HTR-8/SVneo (cell line): ENCODE results near the gene S1PR5.
"Not testable (repeated sequence)": the region's sequence is repeated elsewhere in the genome, so short reads cannot be mapped to it uniquely, and the experiment has no call there.

Source experiments
- DNase-seq: peaks from one replicate; pipeline ENCODE4 v3.0.0; 2011; ENCODE audit warnings: low spot score, mixed read lengths; ENCODE audit not compliant: insufficient read length
- FAIRE-seq: peaks from 2 replicates; lab custom pipeline; 2011; peaks lifted over from hg19 to GRCh38; lab: Jason Lieb, UNC

S1PR5 gene, protein sequence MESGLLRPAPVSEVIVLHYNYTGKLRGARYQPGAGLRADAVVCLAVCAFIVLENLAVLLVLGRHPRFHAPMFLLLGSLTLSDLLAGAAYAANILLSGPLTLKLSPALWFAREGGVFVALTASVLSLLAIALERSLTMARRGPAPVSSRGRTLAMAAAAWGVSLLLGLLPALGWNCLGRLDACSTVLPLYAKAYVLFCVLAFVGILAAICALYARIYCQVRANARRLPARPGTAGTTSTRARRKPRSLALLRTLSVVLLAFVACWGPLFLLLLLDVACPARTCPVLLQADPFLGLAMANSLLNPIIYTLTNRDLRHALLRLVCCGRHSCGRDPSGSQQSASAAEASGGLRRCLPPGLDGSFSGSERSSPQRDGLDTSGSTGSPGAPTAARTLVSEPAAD

DNA sequence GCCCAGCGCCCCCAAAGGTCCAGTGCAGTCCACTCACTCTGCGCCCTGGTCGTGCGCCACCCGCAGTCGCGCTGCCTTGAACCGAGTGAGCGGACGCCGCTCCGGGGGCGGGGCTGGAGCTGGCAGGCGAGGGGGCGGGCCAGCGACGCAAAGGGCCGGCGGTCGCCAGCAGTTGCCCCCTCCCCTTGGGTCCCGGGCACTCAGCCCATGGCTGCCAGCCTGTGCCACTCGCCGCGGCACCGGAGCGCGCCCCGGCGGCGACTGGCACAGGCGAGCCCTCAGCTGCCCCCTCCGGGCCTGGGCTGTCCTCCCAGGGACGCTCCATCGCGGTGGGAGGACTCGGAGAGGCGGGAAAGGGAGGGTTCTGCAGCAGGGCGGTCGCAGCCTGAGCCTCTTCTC is at the start of gene S1PR5:
Gene S1PR5, minus strand, starts transcription at position 87 of the 399 bp plus-strand sequence. CDS start 2,436 bp downstream, outside the sequence.
- DNase-seq (peak; percentile 55), FAIRE-seq (peak; percentile 92)

DNA sequence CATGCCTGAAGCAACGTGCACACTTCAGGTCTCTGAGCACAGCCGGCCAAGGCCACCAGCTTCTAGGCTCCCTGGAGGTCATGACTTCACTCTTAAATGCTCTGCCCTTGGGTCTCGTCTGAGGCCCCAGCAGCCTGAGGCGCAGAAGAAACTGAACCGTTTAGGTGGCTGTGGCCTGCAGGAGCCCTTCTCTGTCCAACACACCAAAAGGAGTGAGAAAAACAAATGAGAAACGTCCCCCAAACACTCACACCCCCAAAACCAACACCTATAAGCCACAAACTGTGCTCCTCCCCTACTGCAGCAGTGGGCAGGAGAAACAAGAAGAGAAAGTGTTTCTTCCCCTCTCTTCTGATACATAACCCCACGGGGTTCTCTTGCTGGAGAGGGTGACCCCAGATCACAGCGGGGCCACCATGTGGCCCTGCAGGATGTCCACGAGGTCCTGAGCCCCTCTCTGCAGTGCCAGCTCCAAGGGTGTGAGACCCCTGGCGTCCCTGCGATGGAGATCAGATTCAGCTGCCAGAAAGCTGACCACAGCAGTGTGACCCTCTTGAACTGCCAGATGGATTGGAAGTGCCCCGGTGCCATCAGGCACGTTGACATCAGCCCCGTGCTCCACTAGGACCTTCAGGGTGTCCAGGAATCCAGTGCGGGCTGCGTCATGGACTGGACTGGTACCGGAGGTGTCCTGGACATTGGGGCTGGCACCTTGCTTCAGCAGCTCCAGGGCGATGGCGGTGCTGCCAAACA is 49.6 kb upstream of the S1PR5 start:
- no peak for DNase-seq
- no peak for FAIRE-seq

DNA sequence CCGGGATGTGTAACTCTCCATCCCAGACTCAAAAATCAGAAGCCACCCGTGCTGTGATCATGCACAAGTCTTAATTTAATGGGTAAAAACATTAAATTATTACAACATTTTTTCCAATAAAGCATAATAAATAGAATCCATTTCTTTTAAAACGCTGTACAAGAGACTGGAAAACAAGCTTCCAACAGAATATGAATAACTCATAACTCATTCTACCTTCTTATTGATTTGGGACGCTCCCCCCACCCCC is 49.1 kb upstream of the S1PR5 start:
- DNase-seq (no peak), FAIRE-seq (no peak)

GRCh38 chr19:10565567-10566407 is 48.5 kb upstream of the S1PR5 start, which contains the start of gene KRI1:
Gene KRI1, minus strand, starts transcription at chr19:10566010. Its CDS starts 11 bp downstream, at chr19:10565999.
- DNase-seq = peak; percentile 96
- peak; percentile 83 for FAIRE-seq

- DNase-seq = peak; percentile 68
- FAIRE-seq = no peak
Measured at GRCh38 chr19:10565028-10565566, 47.9 kb upstream of the S1PR5 start.

- DNase-seq = no peak
- FAIRE-seq = no peak
Measured at GRCh38 chr19:10562609-10563008, 45.4 kb upstream of the S1PR5 start.

GRCh38 chr19:10560154-10560553 is 42.9 kb upstream of the S1PR5 start:
- DNase-seq (no peak), FAIRE-seq (no peak)

DNA sequence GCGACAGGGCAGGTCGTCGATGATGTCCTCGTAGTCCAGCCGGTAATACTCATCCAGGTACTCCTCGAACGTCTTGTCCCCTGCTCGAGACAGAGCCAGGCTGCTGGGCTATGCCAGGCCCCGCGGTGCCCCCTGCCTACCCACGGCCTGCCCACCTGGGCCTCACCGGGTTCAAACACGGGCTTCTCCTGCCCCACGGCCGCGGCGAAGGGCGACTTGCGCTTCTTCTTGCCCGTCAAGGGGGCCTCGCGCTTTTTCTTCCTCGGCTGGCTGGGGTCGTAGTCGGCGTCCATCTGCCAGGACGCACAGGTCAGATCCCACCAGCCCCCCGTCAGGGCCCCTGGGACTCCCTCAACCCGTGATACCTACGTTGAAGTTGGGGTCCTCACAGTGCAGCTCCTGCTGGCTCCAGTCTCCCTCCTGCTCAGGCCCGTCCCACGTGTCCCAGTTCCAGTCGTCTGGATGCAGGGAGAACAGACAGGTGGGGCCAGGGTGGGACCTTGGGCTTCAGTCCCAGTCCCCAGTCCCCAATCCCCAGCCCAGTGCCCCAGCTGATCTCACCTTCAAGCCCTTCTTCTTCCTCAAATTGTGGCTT is 40.5 kb upstream of the S1PR5 start:
- DNase-seq = no peak
- FAIRE-seq = no peak

DNA sequence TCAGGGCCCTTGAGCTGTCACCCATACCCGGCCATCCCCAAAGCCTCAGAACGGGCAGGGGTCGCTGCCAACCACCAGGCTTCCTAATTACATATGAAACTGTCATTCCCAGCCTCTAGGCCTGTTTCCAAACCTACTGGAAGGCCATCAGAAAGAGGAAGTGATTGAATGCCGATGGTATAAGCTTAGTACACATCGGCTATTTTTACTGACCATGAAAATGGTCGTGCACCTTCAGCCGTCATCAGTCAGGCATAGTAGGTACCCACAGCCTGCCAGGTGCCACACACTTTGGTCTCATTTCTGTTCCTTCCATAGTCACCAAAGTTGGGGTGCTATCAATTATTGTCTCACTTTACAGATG is 38.3 kb upstream of the S1PR5 start:
- FAIRE-seq = no peak
- DNase-seq = no peak

DNA sequence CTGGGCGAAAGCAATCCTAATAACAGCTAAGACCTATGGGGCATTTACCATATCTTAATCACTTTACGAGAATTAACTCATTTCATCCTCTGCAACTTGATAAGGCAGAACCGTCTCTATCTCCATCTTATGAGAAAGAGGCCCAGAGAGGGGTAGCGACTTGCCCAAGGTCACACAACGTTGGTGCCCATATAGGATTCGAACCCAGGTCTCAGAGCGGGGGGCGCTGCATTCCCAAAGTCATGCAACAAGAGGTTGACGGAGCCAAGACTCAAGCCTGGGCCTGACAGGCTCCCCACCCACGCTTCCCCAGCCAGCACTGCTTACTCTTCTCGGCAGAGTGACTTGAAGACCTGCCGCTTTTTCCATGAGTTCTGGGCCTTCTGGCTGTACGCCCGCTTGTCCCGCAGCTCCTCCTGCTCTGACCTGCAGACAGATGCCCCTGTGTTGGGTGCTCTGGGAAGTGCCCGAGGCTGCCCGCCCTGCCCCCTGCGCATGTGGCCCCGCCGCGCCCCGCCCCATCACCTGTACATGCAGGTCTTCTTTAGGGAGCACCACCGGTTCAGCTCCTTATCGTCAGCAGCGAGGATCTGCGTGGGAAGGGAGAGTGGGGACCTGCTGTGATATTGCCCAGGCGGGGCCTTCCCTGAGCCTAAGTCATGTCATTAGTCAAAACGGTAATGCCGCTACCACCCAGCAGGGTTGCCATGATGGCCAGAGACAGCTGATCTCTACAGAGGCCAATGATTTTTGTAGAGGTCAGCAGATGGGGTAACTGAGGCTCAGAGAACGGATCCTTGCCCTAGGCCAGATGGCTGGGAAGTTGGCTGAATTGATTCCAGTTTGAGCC is 37.7 kb upstream of the S1PR5 start:
- no peak for FAIRE-seq

DNA sequence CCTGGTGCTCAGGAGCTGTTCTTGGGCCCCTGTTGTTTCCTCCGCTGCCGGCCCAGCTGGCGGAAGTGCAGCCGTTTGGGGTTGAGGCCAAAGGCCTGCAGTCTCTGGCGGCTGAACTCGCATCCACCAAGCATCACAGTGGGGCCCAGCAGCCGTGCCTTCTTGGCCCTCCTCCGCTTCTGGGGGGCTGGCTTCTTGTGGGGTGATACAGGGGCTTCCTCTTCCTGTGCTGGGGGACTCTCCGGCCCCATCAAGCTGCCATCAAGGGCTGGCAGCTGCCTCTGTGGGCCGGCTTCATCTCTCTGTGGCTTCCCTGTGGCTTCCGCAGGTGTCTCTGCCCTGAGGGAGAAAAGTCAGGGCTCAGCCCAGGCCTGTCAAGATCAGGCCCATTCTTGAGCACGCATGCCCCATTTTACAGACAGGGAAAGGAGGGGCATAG is 36.7 kb upstream of the S1PR5 start:
- FAIRE-seq = no peak

More for the DNA sequence above, 37.7 kb upstream of the S1PR5 start:
- DNase-seq = no peak

DNA sequence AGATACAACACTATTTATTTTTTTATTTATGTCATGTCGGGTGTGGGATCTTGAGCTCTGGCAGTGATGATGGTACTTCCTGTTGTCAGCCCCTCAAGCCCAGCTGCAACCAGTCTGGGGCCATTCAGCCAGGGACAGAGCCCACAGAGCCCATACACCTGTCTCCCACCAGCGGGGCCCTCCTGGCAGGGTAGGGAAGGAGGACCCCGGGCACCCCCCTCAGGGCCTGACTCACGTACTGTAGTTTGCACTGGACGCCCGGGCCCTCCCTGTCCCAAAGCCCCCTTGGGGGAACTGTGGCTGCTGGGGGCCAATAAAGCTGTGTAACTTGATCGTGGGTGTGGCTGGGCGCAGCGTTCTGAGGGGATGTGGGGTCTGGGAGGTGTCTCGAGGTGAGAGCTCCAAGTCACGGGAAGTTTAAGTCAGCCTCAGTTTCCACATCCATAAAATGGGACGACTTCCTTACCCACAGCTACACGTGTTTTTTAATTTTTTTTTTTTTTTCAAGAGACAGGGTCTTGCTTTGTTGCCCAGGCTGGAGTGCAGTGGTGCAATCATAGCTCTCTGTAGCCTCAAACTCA is 35.9 kb upstream of the S1PR5 start:
- FAIRE-seq = no peak

More for the DNA sequence above, 36.7 kb upstream of the S1PR5 start:
- no peak for DNase-seq

DNA sequence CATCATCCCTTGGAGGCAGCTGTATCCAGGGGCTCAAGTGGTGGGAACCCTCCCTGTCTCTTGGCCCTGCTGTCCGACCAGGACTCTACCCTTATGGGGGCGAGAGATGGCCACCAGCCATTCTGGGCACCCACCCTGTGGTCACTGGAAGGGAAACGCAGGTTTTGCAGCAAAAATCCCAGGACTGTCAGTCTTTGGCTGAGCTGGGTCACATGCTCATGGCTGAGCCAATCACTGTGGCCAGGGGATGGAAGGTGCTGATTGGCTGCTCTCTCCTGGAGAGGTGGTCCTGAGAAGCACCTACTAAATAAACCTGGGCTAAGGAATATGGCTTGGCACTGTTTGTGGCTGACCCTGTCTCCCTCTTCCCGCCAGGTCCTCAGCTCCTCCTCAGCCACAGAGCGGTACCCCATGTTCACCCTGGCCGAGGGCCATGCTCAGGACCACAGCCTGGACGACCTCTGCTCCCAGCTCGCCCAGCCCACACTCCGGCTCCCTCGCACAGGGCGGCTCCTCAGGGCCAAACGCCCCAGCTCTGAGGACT is 35.3 kb upstream of the S1PR5 start:
- FAIRE-seq (peak; percentile 20), DNase-seq (peak; percentile 53)

More for the DNA sequence above, 35.9 kb upstream of the S1PR5 start:
- no peak for DNase-seq

GRCh38 chr19:10551698-10552301 is 34.6 kb upstream of the S1PR5 start:
- FAIRE-seq = no peak
- DNase-seq = no peak

- not testable (repeated sequence) for DNase-seq, FAIRE-seq
Measured at GRCh38 chr19:10551006-10551405, 33.8 kb upstream of the S1PR5 start.

DNA sequence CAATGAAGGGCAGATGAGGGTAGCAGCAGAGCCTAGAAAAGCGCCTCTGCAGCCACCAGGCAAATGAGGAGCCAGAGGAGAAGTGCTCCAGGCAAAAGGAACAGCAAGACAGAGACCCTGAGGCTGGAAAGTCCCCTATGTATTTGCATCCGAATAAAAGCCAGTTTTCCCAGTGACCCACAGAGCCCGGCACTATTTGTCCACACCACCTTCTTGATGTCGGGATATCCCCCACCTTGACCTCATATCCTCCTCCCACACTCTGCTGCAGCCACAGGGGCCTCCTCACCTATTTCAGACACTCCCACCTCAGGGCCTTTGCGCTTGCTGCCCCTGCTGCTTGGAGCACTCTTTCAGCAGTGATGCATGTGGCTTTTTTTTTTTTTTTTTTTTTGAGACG is 33.1 kb upstream of the S1PR5 start:
- no peak for FAIRE-seq
- no peak for DNase-seq

DNA sequence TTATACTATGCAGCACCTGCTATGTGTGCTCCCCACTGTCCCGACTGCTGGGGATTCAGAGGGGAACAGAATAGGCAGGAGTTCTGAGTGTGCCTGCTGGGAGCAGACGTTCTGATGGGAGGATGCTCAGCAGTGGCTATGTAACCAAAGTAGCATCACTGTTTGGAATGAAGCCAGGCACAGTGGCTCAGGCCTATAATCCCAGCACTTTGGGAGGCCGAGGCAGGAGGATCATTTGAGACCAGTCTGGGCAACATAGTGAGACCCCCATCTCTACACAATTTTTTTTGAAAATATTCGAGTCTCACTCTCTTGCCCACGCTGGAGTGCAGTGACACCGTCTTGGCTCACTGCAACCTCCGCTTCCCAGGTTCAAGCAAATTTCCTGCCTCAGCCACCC is 32.5 kb upstream of the S1PR5 start:
- no peak for DNase-seq
- no peak for FAIRE-seq

GRCh38 chr19:10548746-10549276 is 31.6 kb upstream of the S1PR5 start:
- no peak for DNase-seq
- no peak for FAIRE-seq
